Stomach (tissue), 4 donors: ENCODE measurements around the gene PLK5.

Experiments
- CTCF ChIP-seq, 7 experiments: fragments of 450-650 bp in 4 of 7; fragments of 200-600 bp in 3 of 7; sonication (generic) in 3 of 7; IDR thresholded peaks; one replicate each; pipeline ENCODE4 v1.5.1; 2016 to 2019; ENCODE audit warnings: antibody characterized with exemption in 7 of 7, control low read depth in 2 of 7, mild to moderate bottlenecking in 1 of 7
- EP300 ChIP-seq: sonication (generic); formaldehyde crosslinking; IDR thresholded peaks from one replicate; pipeline ENCODE4 v1.6.1; 2017; ENCODE audit warnings: antibody characterized with exemption
- POLR2A ChIP-seq, 4 donors: fragments of 450-650 bp; IDR thresholded peaks; one replicate each; pipeline ENCODE4 v1.6.1; 2016; ENCODE audit warnings: antibody characterized with exemption in 4 of 4, control low read depth in 2 of 4, mild to moderate bottlenecking in 1 of 4, moderate library complexity in 1 of 4
- POLR2AphosphoS5 ChIP-seq, 3 donors: sonication (generic); formaldehyde crosslinking; IDR thresholded peaks; one replicate each; pipeline ENCODE4 v1.6.1; 2016; ENCODE audit warnings: antibody characterized with exemption in 3 of 3

GRCh38 chr19:1514295-1514661, 9.6 kb upstream of the PLK5 start:
- no peak for TF ChIP-seq POLR2A (IDR thresholded peaks at IDR 0.05)
- TF ChIP-seq CTCF (IDR thresholded peaks at IDR 0.05) = no peak
- TF ChIP-seq EP300 = no peak
- TF ChIP-seq POLR2AphosphoS5 (IDR thresholded peaks at IDR 0.05) = no peak
